ENCODE data around the gene GLRX.

GRCh38 chr5:95840956-95841705, 18.6 kb upstream of the GLRX start:
- no peak for TF ChIP-seq POLR2A (IDR thresholded peaks at IDR 0.05; ENCODE audit: low read length)
- no peak for TF ChIP-seq GATA1 (IDR thresholded peaks at IDR 0.05; ENCODE audit: low read depth, low read length)

All from erythroblast (primary cell).